Endothelial cell of umbilical vein (primary cell): ENCODE measurements around the gene LYSMD2. TPM values are rescaled to one million over a fixed set of nuclear protein-coding genes. Genes with fewer than 3 reads are reported as not detected.

Experiments used
- BruUV-seq: library from RNA; stranded (reverse); fragments of 400-500 nt; replicated peaks from 2 replicates; lab custom pipeline; 2021; lab: Mats Ljungman, UMichigan
- CTCF ChIA-PET: fragments of 300-600, 350-600 bp; sonication (Branson Sonifier 250); formaldehyde crosslinking; loops from one replicate; lab custom pipeline; 2021; ENCODE audit warnings: antibody characterized with exemption, inconsistent platforms; lab: Charles Lee
- POLR2A ChIA-PET: fragments of 300-600, 350-600 bp; sonication (Branson Sonifier 250); formaldehyde crosslinking; loops from one replicate; lab custom pipeline; 2021; ENCODE audit warnings: antibody characterized with exemption, inconsistent platforms; lab: Charles Lee
- DNase-seq: peaks from one replicate; pipeline ENCODE4 v3.0.0-alpha.2; 2011; ENCODE audit warnings: low read depth, low spot score
- FAIRE-seq: peaks from 2 replicates; lab custom pipeline; 2011; peaks lifted over from hg19 to GRCh38; lab: Jason Lieb, UNC
- H2AFZ ChIP-seq: 2 replicates; pipeline ENCODE4 v1.6.0; 2012; ENCODE audit warnings: low read depth, low read length, control low read depth, inconsistent platforms
- H3K27ac ChIP-seq: 2 replicates; pipeline ENCODE4 v1.5.1; 2011; ENCODE audit warnings: low read depth, mild to moderate bottlenecking, control low read depth, low read length, moderate library complexity; ENCODE audit not compliant: insufficient read depth
- H3K27me3 ChIP-seq, 2 experiments: 2 replicates each; pipeline versions ENCODE4 v1.6.0 to v1.6.1; 2011; ENCODE audit warnings: low read length in 2 of 2, mixed read lengths in 1 of 2; ENCODE audit not compliant: control insufficient read depth in 2 of 2, insufficient read depth in 2 of 2
- H3K36me3 ChIP-seq, 2 experiments: 2 replicates in 1 of 2; 3 replicates in 1 of 2; pipeline ENCODE4 v1.5.1; 2011; ENCODE audit warnings: low read length in 2 of 2, mild to moderate bottlenecking in 1 of 2, moderate library complexity in 1 of 2; ENCODE audit not compliant: control insufficient read depth in 2 of 2, insufficient read depth in 2 of 2; ENCODE audit errors: extremely low read depth in 1 of 2
- H3K4me1 ChIP-seq: 3 replicates; pipeline ENCODE4 v1.5.1; 2011; ENCODE audit warnings: mild to moderate bottlenecking, low read length; ENCODE audit not compliant: control insufficient read depth, insufficient read depth; ENCODE audit errors: extremely low read depth
- H3K4me2 ChIP-seq: 2 replicates; pipeline ENCODE4 v1.6.1; 2011; ENCODE audit warnings: low read length, control low read depth, mixed read lengths; ENCODE audit not compliant: insufficient read depth
- H3K4me3 ChIP-seq, 3 experiments: fragments of 200-600 bp in 1 of 3; sonication (generic), shearing (Covaris generic) in 1 of 3; replicated peaks in 1 of 3; 2 replicates each; pipeline ENCODE4 v1.5.1; 2011 to 2016; ENCODE audit warnings: control low read depth in 3 of 3, low read length in 3 of 3, mild to moderate bottlenecking in 2 of 3, inconsistent platforms in 1 of 3, low read depth in 1 of 3, moderate library complexity in 1 of 3; ENCODE audit not compliant: insufficient read depth in 1 of 3
- H3K79me2 ChIP-seq: 2 replicates; pipeline ENCODE4 v1.6.0; 2012; ENCODE audit warnings: low read length, inconsistent platforms; ENCODE audit not compliant: control insufficient read depth, insufficient read depth
- H3K9ac ChIP-seq: replicated peaks from 2 replicates; pipeline ENCODE3; 2011; ENCODE audit warnings: low read length, control low read depth; ENCODE audit not compliant: insufficient read depth; ENCODE audit errors: extremely low read depth
- H3K9me1 ChIP-seq: replicated peaks from 3 replicates; pipeline ENCODE4 v1.6.0; 2011; ENCODE audit warnings: mild to moderate bottlenecking, low read length; ENCODE audit not compliant: control insufficient read depth, insufficient read depth; ENCODE audit errors: extremely low read depth
- H3K9me3 ChIP-seq: replicated peaks from 2 replicates; pipeline ENCODE4 v1.5.1; 2012; ENCODE audit warnings: low read length, inconsistent platforms; ENCODE audit not compliant: control insufficient read depth, insufficient read depth
- H4K20me1 ChIP-seq: replicated peaks from 2 replicates; pipeline ENCODE3; 2011; ENCODE audit warnings: mild to moderate bottlenecking, low read length; ENCODE audit not compliant: control insufficient read depth, insufficient read depth; ENCODE audit errors: extremely low read depth
- EZH2 ChIP-seq: IDR thresholded peaks from 2 replicates; pipeline ENCODE4 v1.6.1; 2012; ENCODE audit warnings: borderline replicate concordance, low read depth, mild to moderate bottlenecking, moderate library complexity, low read length, inconsistent platforms; ENCODE audit not compliant: severe bottlenecking
- FOS ChIP-seq: IDR thresholded peaks from 2 replicates; pipeline ENCODE4 v1.6.1; 2011; ENCODE audit warnings: mild to moderate bottlenecking, low read length, moderate library complexity, borderline replicate concordance; ENCODE audit not compliant: insufficient read depth
- GATA2 ChIP-seq: IDR thresholded peaks from 2 replicates; pipeline ENCODE4 v1.7.0; 2011; ENCODE audit warnings: low read depth, mild to moderate bottlenecking, moderate library complexity, mixed read lengths, low read length; ENCODE audit not compliant: insufficient read length, insufficient read depth
- JUN ChIP-seq: IDR thresholded peaks from 2 replicates; pipeline ENCODE4 v1.6.1; 2011; ENCODE audit warnings: borderline replicate concordance, low read depth; ENCODE audit not compliant: insufficient read length, insufficient read depth
- MYC ChIP-seq: IDR thresholded peaks from one replicate; pipeline ENCODE4 v1.6.1; 2011; ENCODE audit warnings: mild to moderate bottlenecking, low read depth, low read length
- POLR2A ChIP-seq: IDR thresholded peaks from 2 replicates; pipeline ENCODE4 v1.6.1; 2012; ENCODE audit warnings: low read depth, mild to moderate bottlenecking, control low read depth, low read length
- POLR2AphosphoS5 ChIP-seq: IDR thresholded peaks from 2 replicates; pipeline ENCODE4 v1.6.1; 2012; ENCODE audit warnings: low read depth, mild to moderate bottlenecking, control low read depth, low read length, moderate library complexity; ENCODE audit not compliant: insufficient read depth
- dilution Hi-C: fragments of 300-500 bp; cut with MboI; formaldehyde crosslinking; loops from one replicate; pipeline ENCODE4 v1.15.0; 2019; ENCODE audit warnings: low sequenced_read_pairs; ENCODE audit not compliant: extremely low pct_ligation_motif_present
- intact Hi-C: fragments of 100-400 bp; cut with micrococcal nuclease; formaldehyde crosslinking; loops from one replicate; pipeline ENCODE4 v1.10.0; 2022
- polyA plus RNA-seq, 4 experiments: library from polyadenylated mRNA; depleted of rRNA in 3 of 4; stranded (reverse) in 3 of 4; unstranded in 1 of 4; fragments of >200 nt; gene quantifications; 2 replicates each; pipeline versions ENCODE4 v1.2.1 to v1.2.3, GENCODE V29; 2011 to 2012; ENCODE audit warnings: missing spikeins in 1 of 4
- total RNA-seq: library from RNA; stranded (reverse); gene quantifications from 2 replicates; pipeline ENCODE4 v1.2.3, GENCODE V29; 2021
- TF ChIP-seq, protein P1 (sequence below): IDR thresholded peaks from 2 replicates; pipeline ENCODE4 v1.6.1; 2011; ENCODE audit not compliant: insufficient read depth, insufficient read length
- TF ChIP-seq, protein P2 (sequence below), 2 donors: IDR thresholded peaks; 1 replicate in 1 of 2; 2 replicates in 1 of 2; pipeline ENCODE4 v1.5.1; 2011; ENCODE audit warnings: low read length in 2 of 2, mild to moderate bottlenecking in 2 of 2, moderate library complexity in 2 of 2, control low read depth in 1 of 2, inconsistent platforms in 1 of 2, low read depth in 1 of 2; ENCODE audit not compliant: insufficient read depth in 1 of 2; ENCODE audit errors: extremely low read depth in 1 of 2

LYSMD2 gene
- total and polyA plus RNA-seq, 2 donors (not counting 3 experiments of a cell fraction or from before 2014, with no cell fraction given) = 6.2 to 8.0 TPM

DNA sequence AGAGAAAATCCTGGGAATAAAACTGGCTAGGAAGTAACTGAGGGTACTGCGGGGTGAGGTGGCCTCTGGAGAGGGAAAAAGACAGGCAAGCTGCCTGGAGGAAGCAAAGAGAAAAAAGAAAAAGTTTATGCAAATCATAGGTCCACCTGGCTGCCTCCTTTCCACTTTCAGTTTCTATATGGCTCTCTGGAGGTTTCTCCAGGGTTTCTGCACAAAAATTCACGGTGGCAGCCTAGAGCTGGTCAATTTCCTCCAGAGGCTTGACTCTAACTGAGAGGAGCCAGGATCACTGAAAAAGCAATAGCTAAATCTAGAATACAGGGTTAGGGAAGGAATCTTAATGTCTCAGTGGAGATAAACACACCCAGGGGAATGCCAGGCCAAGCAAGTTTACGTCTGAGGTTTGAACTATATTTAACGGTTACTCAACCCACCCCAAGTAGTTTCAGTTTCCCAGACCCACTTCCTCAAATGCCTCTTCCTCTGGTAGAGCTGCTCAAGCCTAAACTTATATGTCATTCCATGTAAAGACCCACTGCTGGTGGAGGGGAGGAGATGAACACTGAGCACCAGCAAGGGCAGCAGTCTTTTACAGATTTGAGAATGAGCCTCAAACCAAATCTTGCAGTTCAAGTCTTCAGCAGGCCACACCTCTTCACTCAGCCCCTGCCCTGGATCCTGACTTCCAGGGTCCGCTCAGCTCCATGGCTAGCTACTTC, 5.7 kb downstream of the LYSMD2 start:
- TF ChIP-seq POLR2A (no peak), FOS (no peak), EZH2 (no peak), GATA2 (no peak), MYC (no peak), JUN (no peak), POLR2AphosphoS5 (no peak)
- TF ChIP-seq, protein P1, sequence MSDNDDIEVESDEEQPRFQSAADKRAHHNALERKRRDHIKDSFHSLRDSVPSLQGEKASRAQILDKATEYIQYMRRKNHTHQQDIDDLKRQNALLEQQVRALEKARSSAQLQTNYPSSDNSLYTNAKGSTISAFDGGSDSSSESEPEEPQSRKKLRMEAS = no peak
- TF ChIP-seq, protein P2, sequence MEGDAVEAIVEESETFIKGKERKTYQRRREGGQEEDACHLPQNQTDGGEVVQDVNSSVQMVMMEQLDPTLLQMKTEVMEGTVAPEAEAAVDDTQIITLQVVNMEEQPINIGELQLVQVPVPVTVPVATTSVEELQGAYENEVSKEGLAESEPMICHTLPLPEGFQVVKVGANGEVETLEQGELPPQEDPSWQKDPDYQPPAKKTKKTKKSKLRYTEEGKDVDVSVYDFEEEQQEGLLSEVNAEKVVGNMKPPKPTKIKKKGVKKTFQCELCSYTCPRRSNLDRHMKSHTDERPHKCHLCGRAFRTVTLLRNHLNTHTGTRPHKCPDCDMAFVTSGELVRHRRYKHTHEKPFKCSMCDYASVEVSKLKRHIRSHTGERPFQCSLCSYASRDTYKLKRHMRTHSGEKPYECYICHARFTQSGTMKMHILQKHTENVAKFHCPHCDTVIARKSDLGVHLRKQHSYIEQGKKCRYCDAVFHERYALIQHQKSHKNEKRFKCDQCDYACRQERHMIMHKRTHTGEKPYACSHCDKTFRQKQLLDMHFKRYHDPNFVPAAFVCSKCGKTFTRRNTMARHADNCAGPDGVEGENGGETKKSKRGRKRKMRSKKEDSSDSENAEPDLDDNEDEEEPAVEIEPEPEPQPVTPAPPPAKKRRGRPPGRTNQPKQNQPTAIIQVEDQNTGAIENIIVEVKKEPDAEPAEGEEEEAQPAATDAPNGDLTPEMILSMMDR (IDR thresholded peaks at IDR 0.05; ENCODE audit: extremely low read depth in 1 of 2, insufficient read depth in 1 of 2, low read depth in 1 of 2, low read length in 2 of 2) = no peak
- Histone ChIP-seq H3K9me1 (no peaks in the 10 kb centered on the region), H3K4me2 (no peak overlapping the region), H3K4me3 (no peak overlapping the region), H3K9ac (no peak overlapping the region), H3K27me3 (no peaks in the 10 kb centered on the region), H3K9me3 (no peaks in the 10 kb centered on the region), H3K4me1 (peaks cover 2% of the 10 kb centered on the region), H2AFZ (no peak overlapping the region), H4K20me1 (no peaks in the 10 kb centered on the region), H3K79me2 (no peaks in the 10 kb centered on the region), H3K27ac (no peak overlapping the region), H3K36me3 (no peaks in the 10 kb centered on the region)
- DNase-seq (no peak), FAIRE-seq (peak; percentile 4)
- dilution Hi-C loops (no loop called here), intact Hi-C loops (no loop called here)
- POLR2A ChIA-PET = no interaction called here
- BruUV-seq = no TSS peak
- CTCF ChIA-PET = interaction anchor here (1.0 kb wide), 1 partner anchor 10 kb away, joined by 3 read pairs; no protein-coding TSS in a partner anchor
